ENCODE data around the gene TRMT5.

- TF ChIP-seq CTCF (IDR thresholded peaks at IDR 0.05; ENCODE audit: low read length) = no peak
- no peak for TF ChIP-seq EZH2phosphoT487 (IDR thresholded peaks at IDR 0.05; ENCODE audit: low read length)
These were observed 17.7 kb upstream of the TRMT5 start for GRCh38 chr14:60998617-60999016.

All from MM.1S (cell line).